HCT116 (cell line): ENCODE results near the gene IL22RA1.

ENCODE experiments used
- POLR2A ChIP-seq: IDR thresholded peaks from 2 replicates; pipeline ENCODE4 v1.7.0; 2011; ENCODE audit warnings: borderline replicate concordance; ENCODE audit not compliant: insufficient read depth, insufficient read length; ENCODE audit errors: extremely low read depth
- ZNF274 ChIP-seq: fragments of 200-500 bp; sonication (Bioruptor generic); IDR thresholded peaks from 2 replicates; pipeline ENCODE4 v1.6.1; 2014; ENCODE audit warnings: mild to moderate bottlenecking, low read depth, low read length, inconsistent platforms

DNA sequence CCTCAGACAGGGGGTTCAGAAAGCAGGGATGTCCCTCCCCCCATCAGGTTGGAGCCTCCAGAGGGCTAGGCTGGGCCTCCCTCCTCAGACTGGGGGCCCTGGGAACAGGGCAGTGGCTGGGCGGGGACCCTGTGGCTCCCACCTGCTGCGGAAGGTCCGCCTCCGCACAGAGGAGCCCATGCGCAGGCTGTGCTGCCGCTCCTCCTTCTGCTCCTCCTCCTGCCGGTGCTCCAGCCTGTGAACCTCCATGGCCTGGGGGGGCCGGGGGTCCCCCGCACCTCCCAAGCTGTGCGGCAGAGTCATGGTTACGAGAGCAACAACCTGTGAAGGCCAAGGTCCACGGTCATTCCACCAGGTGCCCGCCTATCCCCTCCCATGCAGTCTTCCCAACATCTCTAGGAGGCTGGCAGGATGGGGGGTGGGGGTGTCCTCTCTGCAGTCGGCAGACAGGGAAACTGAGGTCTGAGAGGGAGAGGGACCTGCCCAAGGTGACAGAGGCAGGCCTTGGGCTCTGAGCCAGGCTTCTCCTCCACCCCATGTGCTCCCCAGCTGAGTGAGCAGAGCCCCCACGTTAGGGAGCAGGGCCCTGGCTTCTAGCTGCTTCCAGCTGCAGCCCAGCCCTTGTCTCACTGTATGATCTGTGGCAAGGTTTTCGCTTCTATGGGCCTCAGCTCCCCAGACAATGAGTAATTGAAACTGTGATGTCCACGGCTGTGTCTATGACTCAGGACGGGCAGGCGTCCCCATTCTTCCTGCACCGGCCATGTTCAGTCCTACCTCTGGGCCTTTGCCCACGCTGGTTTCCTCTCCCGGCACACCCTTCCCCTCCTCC is 34.4 kb downstream of the IL22RA1 start:
- TF ChIP-seq ZNF274 (no peak), POLR2A (no peak)
